ENCODE data around the gene IKBKG.
A peak's percentile ranks its signal among the peaks of the same experiment; 100 is the strongest.
"Not testable (repeated sequence)": the region's sequence is repeated elsewhere in the genome, so short reads cannot be mapped to it uniquely, and the experiment has no call there.

Gene IKBKG

GRCh38 chrX:154560326-154560725, 12.9 kb downstream of the IKBKG start:
- not testable (repeated sequence) for DNase-seq

- not testable (repeated sequence) for DNase-seq
These were observed 14.9 kb downstream of the IKBKG start for GRCh38 chrX:154562295-154562694.

- not testable (repeated sequence) for DNase-seq
These were observed 22.9 kb downstream of the IKBKG start for GRCh38 chrX:154570361-154570760.

- DNase-seq = not testable (repeated sequence)
These were observed 25.6 kb downstream of the IKBKG start for GRCh38 chrX:154573061-154573460.

- not testable (repeated sequence) for DNase-seq
These were observed 27.7 kb downstream of the IKBKG start for GRCh38 chrX:154575076-154575475.

- DNase-seq = not testable (repeated sequence)
These were observed 35.6 kb downstream of the IKBKG start for GRCh38 chrX:154582994-154583393.

GRCh38 chrX:154584585-154585183, 37.3 kb downstream of the IKBKG start, which contains the start of gene CTAG1A:
TSS of gene CTAG1A (plus strand) at chrX:154585133. CDS start at chrX:154585207, 74 bp downstream.
- not testable (repeated sequence) for DNase-seq

GRCh38 chrX:154590415-154590814, 43.0 kb downstream of the IKBKG start:
- not testable (repeated sequence) for DNase-seq

- DNase-seq = no peak
These were observed 45.1 kb downstream of the IKBKG start for GRCh38 chrX:154592505-154592904.

GRCh38 chrX:154593201-154593600, 45.8 kb downstream of the IKBKG start:
- no peak for DNase-seq

- no peak for DNase-seq
These were observed 47.1 kb downstream of the IKBKG start for GRCh38 chrX:154594491-154594890.

GRCh38 chrX:154595559-154596249, 48.3 kb downstream of the IKBKG start:
- DNase-seq = no peak

GRCh38 chrX:154596290-154596929, 49.0 kb downstream of the IKBKG start:
- peak; percentile 21 for DNase-seq

- no peak for DNase-seq
These were observed 49.8 kb downstream of the IKBKG start for GRCh38 chrX:154597221-154597620.

- no peak for DNase-seq
These were observed 51.2 kb downstream of the IKBKG start for GRCh38 chrX:154598656-154599055.

GRCh38 chrX:154599531-154599930, 52.1 kb downstream of the IKBKG start:
- no peak for DNase-seq

- no peak for DNase-seq
These were observed 53.4 kb downstream of the IKBKG start for GRCh38 chrX:154600759-154601374.

- DNase-seq = no peak
These were observed 54.8 kb downstream of the IKBKG start for GRCh38 chrX:154602226-154602625.

- DNase-seq = no peak
These were observed 55.5 kb downstream of the IKBKG start for GRCh38 chrX:154602766-154603437.

GRCh38 chrX:154603438-154604430, 56.3 kb downstream of the IKBKG start:
- DNase-seq = no peak

- DNase-seq = no peak
These were observed 58.1 kb downstream of the IKBKG start for GRCh38 chrX:154605566-154605965.

GRCh38 chrX:154607370-154607769, 60.0 kb downstream of the IKBKG start:
- DNase-seq = peak; percentile 38

Data from DMS79 treated with DMSO at 0.1 percent for 48 hours (cell line).